Measurements from ENCODE around the gene NUP160. TPM values are rescaled to one million over a fixed set of nuclear protein-coding genes. Genes with fewer than 3 reads are reported as not detected.
"Not testable (repeated sequence)": the region's sequence is repeated elsewhere in the genome, so short reads cannot be mapped to it uniquely, and the experiment has no call there.

NUP160 gene
- total RNA-seq, 3 donors from 2014 or later (not counting 1 experiment from before 2014, with no cell fraction given), result 36.6 to 53.3 (median 43.5) TPM

DNA sequence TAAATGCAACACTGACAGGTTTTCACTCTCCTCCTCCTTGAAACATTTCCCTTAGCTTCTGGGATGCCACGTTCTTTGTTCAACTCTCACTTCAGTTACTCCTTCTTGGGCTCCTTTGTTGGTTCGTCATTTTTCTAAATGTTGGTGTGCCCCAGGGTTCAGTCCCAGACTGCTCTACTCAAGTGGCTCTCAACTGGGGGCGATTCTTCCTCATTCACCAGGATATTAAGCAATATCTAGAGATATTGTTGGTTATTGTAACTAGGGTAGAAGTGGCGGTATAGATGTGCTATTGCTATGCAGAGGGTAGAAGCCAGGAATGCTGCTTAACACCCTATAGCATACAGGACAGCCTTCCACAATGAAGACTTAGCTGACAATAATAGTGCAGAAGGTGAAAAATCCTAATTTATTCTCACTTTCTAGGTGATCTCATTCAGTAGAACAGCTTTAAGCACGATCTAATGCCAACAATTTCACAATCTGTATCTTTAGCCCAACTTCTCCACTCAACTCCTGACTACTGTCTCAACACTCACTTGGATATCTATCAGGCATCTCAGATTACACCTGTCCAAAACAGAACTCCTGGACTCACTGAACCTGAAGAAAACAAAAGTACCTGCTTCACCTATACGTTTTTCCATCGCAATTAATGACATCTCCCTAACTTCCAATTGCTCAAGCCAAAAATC lies 4.6 kb downstream of the NUP160 start:
- WGBS (ENCODE audit: insufficient coverage), result 96% methylated on average over 6 of the region's 7 CpGs
- H3K27me3 ChIP-seq (ENCODE audit: control insufficient read depth, insufficient read depth, low read length), result no peaks in the 10 kb centered on the region
- no peaks in the 10 kb centered on the region for H3K9me3 Mint-ChIP-seq
- H3K9me3 ChIP-seq (ENCODE audit: control insufficient read depth, insufficient read depth, low read length), result no peaks in the 10 kb centered on the region
- no peak overlapping the region for H3K27ac Mint-ChIP-seq
- peaks cover 6% of the 10 kb centered on the region for H3K4me1 ChIP-seq (ENCODE audit: control insufficient read depth, insufficient read depth, low read length)
- H3K27me3 Mint-ChIP-seq (ENCODE audit: low read depth in 2 of 2), result no peaks in the 10 kb centered on the region
- peaks cover 38% of the 10 kb centered on the region for H3K36me3 ChIP-seq (ENCODE audit: control insufficient read depth, insufficient read depth, low read length)
- no peak overlapping the region for H3K4me3 Mint-ChIP-seq
- intact Hi-C loops (cut with micrococcal nuclease), result no loop called here
- no peak overlapping the region for H3K27ac ChIP-seq (ENCODE audit: low read length)
- no peak for TF ChIP-seq CTCF (IDR thresholded peaks at IDR 0.05)
- no peaks in the 10 kb centered on the region for H3K36me3 Mint-ChIP-seq
- ATAC-seq (no peak), DNase-seq (no peak)
- H3K4me1 Mint-ChIP-seq, result peaks cover 16 to 19% of the 10 kb centered on the region in 2 donors
- no peak overlapping the region for H3K4me3 ChIP-seq (ENCODE audit: low read length)

DNA sequence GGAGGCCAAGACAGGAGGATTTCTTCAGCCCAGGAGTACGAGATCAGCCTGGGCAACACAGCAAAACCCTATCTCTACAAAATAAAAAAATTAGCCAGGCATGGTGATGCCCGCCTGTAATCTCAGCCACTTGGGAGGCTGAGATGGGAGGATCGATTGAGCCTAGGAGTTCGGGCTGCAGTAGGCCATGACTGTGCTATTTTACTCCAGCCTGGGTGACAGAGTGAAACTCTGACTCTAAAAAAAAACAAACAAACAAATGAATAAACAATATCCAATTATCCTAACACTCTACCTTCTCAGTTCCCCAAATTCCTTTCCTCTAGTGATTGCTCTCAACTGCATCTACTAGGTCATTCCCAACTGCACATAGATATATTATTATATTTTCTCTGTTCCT lies 5.4 kb downstream of the NUP160 start:
- Mint-ChIP-seq H3K4me3 (no peak overlapping the region), H3K9me3 (no peaks in the 10 kb centered on the region), H3K4me1 (peaks cover 13 to 16% of the 10 kb centered on the region in 2 donors), H3K27ac (no peak overlapping the region), H3K27me3 (ENCODE audit: low read depth in 2 of 2) (no peaks in the 10 kb centered on the region), H3K36me3 (peaks cover 4% of the 10 kb centered on the region)
- no peaks in the 10 kb centered on the region for H3K27me3 ChIP-seq (ENCODE audit: control insufficient read depth, insufficient read depth, low read length)
- WGBS (ENCODE audit: insufficient coverage), result 93% methylated on average over 4 of the region's 4 CpGs
- no peak for DNase-seq
- H3K9me3 ChIP-seq (ENCODE audit: control insufficient read depth, insufficient read depth, low read length), result no peaks in the 10 kb centered on the region
- H3K4me1 ChIP-seq (ENCODE audit: control insufficient read depth, insufficient read depth, low read length), result peaks cover 6% of the 10 kb centered on the region
- TF ChIP-seq CTCF (IDR thresholded peaks at IDR 0.05), result no peak
- peaks cover 42% of the 10 kb centered on the region for H3K36me3 ChIP-seq (ENCODE audit: control insufficient read depth, insufficient read depth, low read length)
- no peak overlapping the region for H3K27ac ChIP-seq (ENCODE audit: low read length)
- intact Hi-C loops (cut with micrococcal nuclease), result no loop called here
- ATAC-seq, result no peak
- no peak overlapping the region for H3K4me3 ChIP-seq (ENCODE audit: low read length)

DNA sequence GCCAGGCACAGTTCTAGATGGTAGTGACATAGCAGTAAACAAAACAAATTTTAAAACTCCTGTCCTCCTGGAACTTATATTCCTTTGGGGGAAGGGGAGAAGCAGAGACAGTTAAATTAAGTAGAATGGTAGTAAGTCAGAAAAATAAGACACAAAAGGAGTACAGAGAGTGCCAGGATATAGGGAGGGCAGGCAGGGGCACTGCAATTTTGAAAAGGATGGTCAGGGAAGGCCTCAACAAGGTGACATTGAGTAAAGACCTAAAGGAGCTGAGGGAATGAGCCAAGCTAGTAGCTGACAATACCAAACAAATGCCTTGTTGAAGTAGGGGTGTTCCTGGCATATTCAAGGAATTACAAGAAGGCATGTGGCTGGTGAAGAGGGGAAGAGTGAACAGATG lies 10.2 kb downstream of the NUP160 start:
- ATAC-seq, result no peak
- H3K4me1 Mint-ChIP-seq, result peaks cover 7 to 10% of the 10 kb centered on the region in 2 donors
- TF ChIP-seq CTCF (IDR thresholded peaks at IDR 0.05), result no peak
- H3K9me3 Mint-ChIP-seq, result no peaks in the 10 kb centered on the region
- Histone ChIP-seq H3K27ac (ENCODE audit: low read length) (no peak overlapping the region), H3K4me1 (ENCODE audit: control insufficient read depth, insufficient read depth, low read length) (no peaks in the 10 kb centered on the region), H3K9me3 (ENCODE audit: control insufficient read depth, insufficient read depth, low read length) (no peaks in the 10 kb centered on the region), H3K27me3 (ENCODE audit: control insufficient read depth, insufficient read depth, low read length) (no peaks in the 10 kb centered on the region), H3K4me3 (ENCODE audit: low read length) (no peak overlapping the region), H3K36me3 (ENCODE audit: control insufficient read depth, insufficient read depth, low read length) (peaks cover 77% of the 10 kb centered on the region)
- intact Hi-C loops (cut with micrococcal nuclease), result no loop called here
- DNase-seq, result no peak
- H3K27me3 Mint-ChIP-seq (ENCODE audit: low read depth in 2 of 2), result no peaks in the 10 kb centered on the region
- H3K36me3 Mint-ChIP-seq, result peaks cover 23% of the 10 kb centered on the region
- no peak overlapping the region for H3K4me3 Mint-ChIP-seq
- H3K27ac Mint-ChIP-seq, result peak overlapping the region; percentile 2 to 40

- TF ChIP-seq CTCF (IDR thresholded peaks at IDR 0.05), result no peak
- 94% methylated on average over 6 of the region's 6 CpGs for WGBS (ENCODE audit: insufficient coverage)
- H3K27ac Mint-ChIP-seq, result peak overlapping the region in 1 of 2 donors; percentile 40
- H3K36me3 Mint-ChIP-seq, result peaks cover 30% of the 10 kb centered on the region
- no peaks in the 10 kb centered on the region for H3K27me3 Mint-ChIP-seq (ENCODE audit: low read depth in 2 of 2)
- no peaks in the 10 kb centered on the region for H3K9me3 ChIP-seq (ENCODE audit: control insufficient read depth, insufficient read depth, low read length)
- no peak overlapping the region for H3K4me3 Mint-ChIP-seq
- peaks cover 7 to 10% of the 10 kb centered on the region in 2 donors for H3K4me1 Mint-ChIP-seq
- no peaks in the 10 kb centered on the region for H3K4me1 ChIP-seq (ENCODE audit: control insufficient read depth, insufficient read depth, low read length)
- no peak overlapping the region for H3K4me3 ChIP-seq (ENCODE audit: low read length)
- H3K27me3 ChIP-seq (ENCODE audit: control insufficient read depth, insufficient read depth, low read length), result no peaks in the 10 kb centered on the region
- intact Hi-C loops (cut with micrococcal nuclease), result no loop called here
- H3K36me3 ChIP-seq (ENCODE audit: control insufficient read depth, insufficient read depth, low read length), result peaks cover 79% of the 10 kb centered on the region
- no peak overlapping the region for H3K27ac ChIP-seq (ENCODE audit: low read length)
- ATAC-seq (no peak), DNase-seq (no peak)
- H3K9me3 Mint-ChIP-seq, result no peaks in the 10 kb centered on the region
Observed at GRCh38 chr11:47837292-47837691, 10.9 kb downstream of the NUP160 start.

DNA sequence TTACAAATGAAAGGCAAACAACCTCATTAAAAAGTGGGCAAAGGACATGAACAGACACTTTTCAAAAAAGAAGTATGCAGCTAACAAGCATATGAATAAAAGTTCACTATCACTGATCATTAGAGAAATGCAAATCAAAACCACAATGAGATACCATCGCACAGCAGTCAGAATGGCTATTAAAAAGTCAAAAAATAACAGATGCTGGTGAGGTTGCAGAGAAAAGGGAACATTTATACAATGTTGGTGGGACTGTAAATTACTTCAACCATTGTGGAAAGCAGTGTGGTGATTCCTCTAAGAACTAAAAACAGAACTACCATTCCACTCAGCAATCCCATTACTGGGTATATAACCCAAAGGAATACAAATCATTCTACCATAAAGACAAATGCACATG lies 18.1 kb downstream of the NUP160 start:
- H3K27me3 Mint-ChIP-seq (ENCODE audit: low read depth in 2 of 2); intact Hi-C loops (cut with micrococcal nuclease); ATAC-seq; H3K27ac ChIP-seq (ENCODE audit: low read length); H3K4me3 Mint-ChIP-seq; H3K27ac Mint-ChIP-seq; H3K27me3 ChIP-seq (ENCODE audit: control insufficient read depth, insufficient read depth, low read length); H3K9me3 ChIP-seq (ENCODE audit: control insufficient read depth, insufficient read depth, low read length); DNase-seq; H3K4me3 ChIP-seq (ENCODE audit: low read length); H3K4me1 ChIP-seq (ENCODE audit: control insufficient read depth, insufficient read depth, low read length); H3K9me3 Mint-ChIP-seq: not testable (repeated sequence)
- peaks cover 35% of the 10 kb centered on the region for H3K36me3 ChIP-seq (ENCODE audit: control insufficient read depth, insufficient read depth, low read length)
- Mint-ChIP-seq H3K4me1 (peaks cover 25 to 37% of the 10 kb centered on the region in 2 donors), H3K36me3 (peaks cover 32% of the 10 kb centered on the region)
- 80% methylated on average over 1 of the region's 1 CpG for WGBS (ENCODE audit: insufficient coverage)

All from natural killer cell (primary cell).